Fibroblast of pulmonary artery (primary cell): ENCODE measurements around the gene SNRPD1.
"Not testable (repeated sequence)": the region's sequence is repeated elsewhere in the genome, so short reads cannot be mapped to it uniquely, and the experiment has no call there.

Source experiments
- DNase-seq: peaks from one replicate; pipeline ENCODE4 v3.0.0-alpha.2; 2010; ENCODE audit warnings: low read depth
- H3K4me3 ChIP-seq: replicated peaks from 2 replicates; pipeline ENCODE4 v1.5.1; 2011; ENCODE audit warnings: low read depth, mild to moderate bottlenecking, control low read depth, low read length, moderate library complexity
- TF ChIP-seq, protein P1 (sequence below): IDR thresholded peaks from 2 replicates; pipeline ENCODE4 v1.5.1; 2011; ENCODE audit warnings: mild to moderate bottlenecking, control low read depth, low read length, inconsistent platforms; ENCODE audit errors: missing control alignments

Gene SNRPD1

DNA sequence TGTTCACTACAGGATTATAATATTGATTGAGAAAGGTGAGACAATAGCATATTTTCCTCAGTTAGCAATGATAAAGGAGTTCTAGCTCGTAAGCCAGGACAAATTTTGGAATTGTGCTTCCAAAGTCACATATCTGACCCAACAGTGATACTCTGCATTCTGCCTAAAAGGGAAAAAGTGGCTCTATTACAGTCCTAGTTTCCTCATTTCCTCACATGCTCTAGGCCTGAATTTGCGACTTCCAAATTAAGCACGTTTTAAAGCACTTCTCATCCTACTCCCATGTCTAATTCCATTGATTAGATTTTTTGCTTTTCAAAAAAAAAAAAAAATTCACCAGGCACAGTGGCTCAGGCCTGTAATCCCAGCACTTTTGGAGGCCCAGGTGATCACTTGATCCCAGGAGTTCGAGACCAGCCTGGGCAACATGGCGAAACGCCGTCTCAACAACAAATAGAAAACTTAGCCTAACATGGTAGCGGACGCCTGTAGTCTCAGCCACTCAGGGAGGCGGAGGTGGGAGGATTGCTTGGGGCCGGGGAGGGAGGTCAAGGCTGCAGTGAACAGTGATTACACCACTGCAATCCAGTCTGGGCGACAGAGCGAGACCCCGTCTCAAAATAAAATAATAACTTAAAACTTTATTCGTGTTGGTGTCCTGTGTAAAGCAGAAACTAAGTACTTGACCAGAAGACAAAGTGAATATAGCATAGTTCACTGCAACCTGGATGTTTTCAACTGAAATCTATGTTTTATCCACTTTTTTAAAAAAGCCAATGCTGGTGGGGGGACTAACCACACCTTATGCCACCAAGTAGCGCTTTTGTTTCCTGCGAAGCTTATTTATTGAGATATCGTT, 13.2 kb upstream of the SNRPD1 start:
- TF ChIP-seq, protein P1, sequence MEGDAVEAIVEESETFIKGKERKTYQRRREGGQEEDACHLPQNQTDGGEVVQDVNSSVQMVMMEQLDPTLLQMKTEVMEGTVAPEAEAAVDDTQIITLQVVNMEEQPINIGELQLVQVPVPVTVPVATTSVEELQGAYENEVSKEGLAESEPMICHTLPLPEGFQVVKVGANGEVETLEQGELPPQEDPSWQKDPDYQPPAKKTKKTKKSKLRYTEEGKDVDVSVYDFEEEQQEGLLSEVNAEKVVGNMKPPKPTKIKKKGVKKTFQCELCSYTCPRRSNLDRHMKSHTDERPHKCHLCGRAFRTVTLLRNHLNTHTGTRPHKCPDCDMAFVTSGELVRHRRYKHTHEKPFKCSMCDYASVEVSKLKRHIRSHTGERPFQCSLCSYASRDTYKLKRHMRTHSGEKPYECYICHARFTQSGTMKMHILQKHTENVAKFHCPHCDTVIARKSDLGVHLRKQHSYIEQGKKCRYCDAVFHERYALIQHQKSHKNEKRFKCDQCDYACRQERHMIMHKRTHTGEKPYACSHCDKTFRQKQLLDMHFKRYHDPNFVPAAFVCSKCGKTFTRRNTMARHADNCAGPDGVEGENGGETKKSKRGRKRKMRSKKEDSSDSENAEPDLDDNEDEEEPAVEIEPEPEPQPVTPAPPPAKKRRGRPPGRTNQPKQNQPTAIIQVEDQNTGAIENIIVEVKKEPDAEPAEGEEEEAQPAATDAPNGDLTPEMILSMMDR = no peak
- peak overlapping the region; percentile 99 for H3K4me3 ChIP-seq
- peak; percentile 11 for DNase-seq

DNA sequence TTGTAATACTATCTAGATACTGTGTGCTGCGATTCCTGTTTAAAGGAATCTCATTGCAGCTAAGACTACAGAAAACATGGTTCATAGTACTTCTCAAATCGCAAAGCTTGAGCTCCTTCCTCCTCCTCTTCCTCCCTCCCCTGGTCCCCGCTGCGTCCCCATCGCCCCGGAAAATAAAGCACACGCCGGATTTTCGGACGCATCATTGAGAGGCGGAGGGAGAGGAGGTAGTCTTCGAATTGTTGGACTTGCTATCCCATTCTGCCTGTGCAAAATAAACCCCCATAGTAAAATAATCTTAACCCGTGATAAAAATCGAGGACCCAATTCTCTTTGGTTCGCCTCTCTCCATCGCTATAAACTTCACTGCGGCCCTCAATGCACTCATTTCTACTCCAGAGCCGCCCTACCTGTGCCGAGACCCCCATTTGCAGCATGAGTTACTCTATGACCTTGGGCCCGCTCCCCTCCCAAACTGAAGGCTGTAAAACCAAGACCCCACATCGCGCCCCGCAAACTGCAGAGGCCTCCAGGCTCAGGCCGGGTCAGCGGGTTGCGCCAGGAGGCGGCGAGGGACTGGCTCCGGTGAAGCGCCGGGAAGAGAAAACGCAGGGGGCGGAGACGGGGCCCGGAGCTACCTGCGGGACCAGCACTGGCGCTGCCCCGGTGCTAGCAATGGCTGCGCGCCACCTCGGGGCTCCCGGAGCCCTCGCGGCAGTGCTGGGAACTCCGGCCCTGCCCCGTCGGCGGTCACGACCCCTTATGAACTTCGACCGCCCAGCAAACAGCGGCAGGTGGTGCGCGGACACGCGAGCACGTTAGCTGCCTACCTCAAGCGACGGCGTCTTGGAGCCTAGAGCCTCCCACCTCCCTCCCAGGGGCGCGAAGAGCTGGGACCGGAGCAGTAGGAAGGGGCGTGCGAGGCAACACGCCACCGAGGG, 12.3 kb upstream of the SNRPD1 start:
- TF ChIP-seq, protein P1 = no peak
- DNase-seq = peak; percentile 7
- H3K4me3 ChIP-seq = peak overlapping the region; percentile 99

DNA sequence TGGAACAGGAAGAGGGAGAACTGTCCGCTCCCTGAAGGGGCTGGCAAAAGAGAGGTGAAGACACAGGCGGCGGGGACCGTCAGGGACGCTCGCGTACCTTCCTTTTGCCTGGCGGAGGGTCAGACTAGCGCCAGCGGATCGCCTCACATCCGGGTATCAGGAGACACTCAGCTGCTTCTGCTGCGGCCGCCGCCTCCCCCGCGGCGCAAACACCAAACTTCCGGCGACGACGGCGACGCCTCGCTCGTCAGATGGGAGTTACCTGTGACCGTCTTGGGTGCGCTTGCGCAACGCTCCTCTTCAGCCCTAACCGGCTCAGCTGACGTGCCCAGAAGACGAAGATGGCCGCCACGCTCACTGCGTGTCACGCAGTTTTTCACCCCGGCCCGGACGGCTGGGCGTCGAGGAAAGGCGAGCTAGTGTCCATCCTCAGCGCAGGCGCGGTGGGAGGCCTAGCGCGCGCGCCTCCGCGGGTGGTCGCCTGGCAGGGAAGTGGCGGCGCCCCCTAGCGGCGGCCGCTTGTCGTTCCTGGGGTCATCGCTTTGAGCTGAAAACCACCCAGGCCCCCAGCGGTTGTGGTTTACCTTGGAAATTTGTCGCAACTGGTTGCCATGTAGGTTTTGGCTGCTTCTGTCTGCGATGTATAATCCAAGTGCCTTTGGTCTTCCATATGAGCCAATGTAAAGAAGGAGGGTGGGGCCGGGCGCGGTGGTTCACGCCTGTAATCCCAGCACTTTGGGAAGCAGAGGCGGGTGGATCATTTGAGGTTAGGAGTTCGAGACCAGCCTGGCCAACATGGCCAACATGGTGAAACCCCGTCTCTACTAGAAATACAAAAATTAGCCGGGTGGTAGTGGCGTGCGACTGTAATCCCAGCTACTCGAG, 11.3 kb upstream of the SNRPD1 start, which contains the start of gene ESCO1:
TSS of gene ESCO1 (minus strand) at position 179 of the 885 bp plus-strand sequence. CDS start 25,861 bp downstream, outside the sequence.
- TF ChIP-seq, protein P1 = peak; percentile 54
- peak within 1 kb of the TSS; percentile 99 for H3K4me3 ChIP-seq
- DNase-seq = peak; percentile 99

DNA sequence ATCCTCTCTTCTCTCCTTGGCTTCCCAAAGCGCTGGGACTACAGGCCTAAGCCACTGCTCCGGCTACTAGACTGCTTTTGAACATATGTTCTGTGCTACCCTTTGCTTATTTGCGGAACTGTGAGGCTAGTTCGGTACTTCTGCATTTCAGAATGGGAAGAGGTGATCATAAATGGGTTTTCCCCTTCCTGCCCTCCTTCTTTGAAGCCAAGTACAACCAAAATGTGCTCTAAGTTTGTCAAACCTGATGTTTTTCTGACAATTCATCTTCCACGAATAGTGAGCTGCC, 9.9 kb upstream of the SNRPD1 start:
- TF ChIP-seq, protein P1 = no peak
- no peak overlapping the region for H3K4me3 ChIP-seq
- DNase-seq = no peak

DNA sequence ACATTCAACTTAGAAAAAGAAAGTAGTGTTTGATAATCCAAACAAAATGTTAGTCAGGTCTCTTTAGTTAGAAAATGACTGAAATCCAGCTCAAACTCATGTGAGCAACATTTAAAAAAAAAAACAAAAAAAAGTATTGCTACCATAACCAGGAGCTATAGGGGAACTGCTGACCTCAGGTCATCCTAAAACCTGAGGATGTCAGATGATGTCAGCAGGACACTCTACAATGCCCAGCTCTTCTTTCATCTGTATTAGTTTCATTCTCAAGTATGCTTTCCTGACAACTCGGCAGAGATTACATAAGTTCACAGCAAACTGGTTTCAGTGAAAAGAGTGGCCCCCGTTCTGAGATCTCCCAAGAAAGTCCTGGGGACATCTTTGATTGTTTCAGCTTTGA, 7.4 kb upstream of the SNRPD1 start:
- TF ChIP-seq, protein P1 = no peak
- DNase-seq = no peak
- H3K4me3 ChIP-seq = no peak overlapping the region

DNA sequence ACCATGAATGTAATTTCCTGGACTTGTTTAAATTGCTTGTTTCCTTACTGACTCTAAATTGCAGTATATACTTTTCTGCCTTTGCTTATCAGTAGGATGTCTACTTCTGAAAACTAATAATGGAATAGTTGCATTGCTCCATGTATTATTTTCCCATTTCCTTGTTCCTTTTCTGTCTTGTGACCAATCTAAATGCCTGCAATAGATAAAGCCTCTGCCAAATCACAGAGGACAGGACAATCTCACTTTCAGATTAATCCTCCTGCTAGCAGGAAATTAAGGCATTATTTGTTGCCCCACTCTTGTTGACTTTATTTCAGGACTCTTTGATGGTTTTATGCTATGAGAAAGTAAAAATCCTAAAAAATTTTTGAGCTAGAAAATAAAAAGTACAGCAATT, 6.9 kb upstream of the SNRPD1 start:
- peak; percentile 4 for DNase-seq
- no peak overlapping the region for H3K4me3 ChIP-seq
- TF ChIP-seq, protein P1 = no peak

DNA sequence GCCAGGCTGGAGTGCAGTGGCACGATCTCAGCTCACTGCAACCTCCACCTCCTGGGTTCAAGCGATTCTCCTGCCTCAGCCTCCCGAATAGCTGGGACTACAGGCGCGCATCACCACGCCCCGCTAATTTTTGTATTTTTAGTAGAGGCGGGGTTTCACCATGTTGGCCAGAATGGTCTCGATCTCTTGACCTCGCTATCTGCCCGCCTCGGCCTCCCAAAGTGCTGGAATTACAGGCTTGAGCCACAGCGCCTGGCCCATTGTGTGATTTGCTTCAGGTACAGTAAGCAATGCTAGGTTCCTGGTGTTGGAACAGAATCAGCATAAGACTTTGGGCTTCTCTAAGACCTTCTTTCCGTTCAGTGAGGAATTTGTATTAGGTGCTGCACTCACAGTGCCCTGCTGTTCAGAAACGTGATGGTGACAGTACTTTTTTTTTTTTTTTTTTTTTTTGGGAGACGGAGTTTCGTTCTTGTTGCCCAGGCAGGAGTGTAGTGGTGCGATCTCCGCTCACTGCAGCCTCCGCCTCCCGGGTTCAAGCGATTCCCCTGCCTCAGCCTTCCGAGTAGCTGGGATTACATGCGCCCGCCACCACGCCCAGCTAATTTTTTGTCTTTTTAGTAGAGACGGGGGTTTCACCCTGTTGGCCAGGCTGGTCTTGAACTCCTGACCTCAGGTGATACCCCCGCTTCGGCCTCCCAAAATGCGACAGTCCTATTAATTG, 551 bp upstream of the SNRPD1 start:
- peak overlapping the region; percentile 84 for H3K4me3 ChIP-seq
- DNase-seq = not testable (repeated sequence)

DNA sequence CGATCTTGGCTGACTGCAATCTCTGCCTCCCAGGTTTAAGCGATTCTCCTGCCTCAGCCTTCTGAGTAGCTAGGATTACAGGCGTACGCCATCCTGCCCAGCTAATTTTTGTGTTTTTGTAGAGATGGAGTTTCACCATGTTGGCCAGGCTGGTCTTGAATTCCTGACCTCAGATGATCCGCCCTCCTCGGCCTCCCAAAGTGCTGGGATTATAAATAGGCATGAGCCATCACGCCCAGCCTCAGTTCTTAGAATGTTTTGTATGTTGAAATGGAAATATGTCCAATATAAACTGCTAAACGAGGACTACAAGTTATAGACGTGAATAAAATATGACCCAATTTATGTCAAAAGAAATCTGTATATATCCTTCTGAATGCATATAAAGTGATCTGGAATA, 9.5 kb downstream of the SNRPD1 start:
- not testable (repeated sequence) for H3K4me3 ChIP-seq, DNase-seq
